PFSK-1 (cell line): ENCODE data around the gene UGT1A6.

Experiments used
- FOXP2 ChIP-seq: optimal IDR thresholded peaks from 2 replicates; pipeline ENCODE3; 2011; ENCODE audit warnings: borderline replicate concordance, control low read depth, inconsistent platforms; ENCODE audit not compliant: insufficient read depth; ENCODE audit errors: extremely low read length, extremely low read depth
- POLR2AphosphoS5 ChIP-seq: IDR thresholded peaks from 2 replicates; pipeline ENCODE4 v1.6.1; 2012; ENCODE audit warnings: low read depth, mild to moderate bottlenecking, control low read depth, low read length, moderate library complexity
- SIN3A ChIP-seq: IDR thresholded peaks from 2 replicates; pipeline ENCODE4 v1.6.1; 2012; ENCODE audit warnings: mild to moderate bottlenecking, low read length, moderate library complexity, borderline replicate concordance; ENCODE audit not compliant: insufficient read depth
- TAF1 ChIP-seq: IDR thresholded peaks from 2 replicates; pipeline ENCODE4 v1.6.1; 2012; ENCODE audit warnings: low read length, control low read depth, borderline replicate concordance; ENCODE audit not compliant: insufficient read depth
- TF ChIP-seq, protein P1 (sequence below), 2 experiments: IDR thresholded peaks; 2 replicates each; pipeline versions ENCODE4 v1.6.1 to v1.8.0; 2011 to 2012; ENCODE audit warnings: low read depth in 2 of 2, low read length in 2 of 2, control low read depth in 1 of 2, inconsistent platforms in 1 of 2, mild to moderate bottlenecking in 1 of 2, moderate library complexity in 1 of 2; ENCODE audit not compliant: insufficient read depth in 1 of 2

The UGT1A6 gene

DNA sequence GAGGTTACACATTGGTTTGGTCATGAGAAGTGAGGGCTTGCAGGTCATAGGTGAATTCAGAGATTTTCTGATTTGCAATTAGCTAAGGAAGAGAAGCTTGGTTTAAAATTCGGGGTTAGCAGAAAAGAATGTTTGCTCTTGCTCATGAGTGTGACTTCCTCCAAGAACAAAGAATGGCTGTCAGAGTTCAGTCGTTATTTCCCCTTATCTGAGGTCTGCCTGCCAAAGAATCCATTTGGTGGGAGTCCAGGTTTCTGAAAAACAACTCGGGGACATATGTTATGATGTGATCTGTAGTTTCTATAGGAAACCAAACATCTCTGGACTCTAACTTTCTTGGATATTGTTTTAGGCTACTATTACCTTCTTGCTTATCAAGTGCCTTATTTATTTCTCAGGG is 3.2 kb upstream of the UGT1A6 start:
- TF ChIP-seq TAF1 (no peak), POLR2AphosphoS5 (no peak), SIN3A (no peak), FOXP2 (no peak)
- TF ChIP-seq, protein P1, sequence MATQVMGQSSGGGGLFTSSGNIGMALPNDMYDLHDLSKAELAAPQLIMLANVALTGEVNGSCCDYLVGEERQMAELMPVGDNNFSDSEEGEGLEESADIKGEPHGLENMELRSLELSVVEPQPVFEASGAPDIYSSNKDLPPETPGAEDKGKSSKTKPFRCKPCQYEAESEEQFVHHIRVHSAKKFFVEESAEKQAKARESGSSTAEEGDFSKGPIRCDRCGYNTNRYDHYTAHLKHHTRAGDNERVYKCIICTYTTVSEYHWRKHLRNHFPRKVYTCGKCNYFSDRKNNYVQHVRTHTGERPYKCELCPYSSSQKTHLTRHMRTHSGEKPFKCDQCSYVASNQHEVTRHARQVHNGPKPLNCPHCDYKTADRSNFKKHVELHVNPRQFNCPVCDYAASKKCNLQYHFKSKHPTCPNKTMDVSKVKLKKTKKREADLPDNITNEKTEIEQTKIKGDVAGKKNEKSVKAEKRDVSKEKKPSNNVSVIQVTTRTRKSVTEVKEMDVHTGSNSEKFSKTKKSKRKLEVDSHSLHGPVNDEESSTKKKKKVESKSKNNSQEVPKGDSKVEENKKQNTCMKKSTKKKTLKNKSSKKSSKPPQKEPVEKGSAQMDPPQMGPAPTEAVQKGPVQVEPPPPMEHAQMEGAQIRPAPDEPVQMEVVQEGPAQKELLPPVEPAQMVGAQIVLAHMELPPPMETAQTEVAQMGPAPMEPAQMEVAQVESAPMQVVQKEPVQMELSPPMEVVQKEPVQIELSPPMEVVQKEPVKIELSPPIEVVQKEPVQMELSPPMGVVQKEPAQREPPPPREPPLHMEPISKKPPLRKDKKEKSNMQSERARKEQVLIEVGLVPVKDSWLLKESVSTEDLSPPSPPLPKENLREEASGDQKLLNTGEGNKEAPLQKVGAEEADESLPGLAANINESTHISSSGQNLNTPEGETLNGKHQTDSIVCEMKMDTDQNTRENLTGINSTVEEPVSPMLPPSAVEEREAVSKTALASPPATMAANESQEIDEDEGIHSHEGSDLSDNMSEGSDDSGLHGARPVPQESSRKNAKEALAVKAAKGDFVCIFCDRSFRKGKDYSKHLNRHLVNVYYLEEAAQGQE (IDR thresholded peaks at IDR 0.05; ENCODE audit: insufficient read depth in 1 of 2, low read depth in 2 of 2, low read length in 2 of 2) = no peak

DNA sequence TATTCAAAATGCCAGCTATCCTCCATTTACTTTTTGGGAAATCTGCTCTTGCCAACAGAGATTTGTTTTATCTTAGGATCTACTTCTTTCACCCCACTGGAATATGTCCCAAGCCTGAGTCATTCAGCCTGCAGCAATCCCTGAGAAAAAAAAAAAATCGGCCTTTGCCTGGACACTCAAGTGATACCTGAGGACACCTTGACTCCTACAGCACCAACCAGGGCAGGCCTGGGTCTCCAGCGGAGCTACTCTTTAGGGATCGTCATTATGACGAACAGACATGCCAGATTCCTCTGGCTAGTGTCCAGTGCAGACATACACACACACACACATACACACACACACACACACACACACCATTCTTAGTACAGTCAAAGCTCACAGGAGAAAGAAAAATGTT is 2.2 kb upstream of the UGT1A6 start:
- TF ChIP-seq, protein P1 (IDR thresholded peaks at IDR 0.05; ENCODE audit: insufficient read depth in 1 of 2, low read depth in 2 of 2, low read length in 2 of 2) = no peak
- TF ChIP-seq FOXP2 = no peak
- TF ChIP-seq TAF1 = no peak
- no peak for TF ChIP-seq SIN3A
- no peak for TF ChIP-seq POLR2AphosphoS5

DNA sequence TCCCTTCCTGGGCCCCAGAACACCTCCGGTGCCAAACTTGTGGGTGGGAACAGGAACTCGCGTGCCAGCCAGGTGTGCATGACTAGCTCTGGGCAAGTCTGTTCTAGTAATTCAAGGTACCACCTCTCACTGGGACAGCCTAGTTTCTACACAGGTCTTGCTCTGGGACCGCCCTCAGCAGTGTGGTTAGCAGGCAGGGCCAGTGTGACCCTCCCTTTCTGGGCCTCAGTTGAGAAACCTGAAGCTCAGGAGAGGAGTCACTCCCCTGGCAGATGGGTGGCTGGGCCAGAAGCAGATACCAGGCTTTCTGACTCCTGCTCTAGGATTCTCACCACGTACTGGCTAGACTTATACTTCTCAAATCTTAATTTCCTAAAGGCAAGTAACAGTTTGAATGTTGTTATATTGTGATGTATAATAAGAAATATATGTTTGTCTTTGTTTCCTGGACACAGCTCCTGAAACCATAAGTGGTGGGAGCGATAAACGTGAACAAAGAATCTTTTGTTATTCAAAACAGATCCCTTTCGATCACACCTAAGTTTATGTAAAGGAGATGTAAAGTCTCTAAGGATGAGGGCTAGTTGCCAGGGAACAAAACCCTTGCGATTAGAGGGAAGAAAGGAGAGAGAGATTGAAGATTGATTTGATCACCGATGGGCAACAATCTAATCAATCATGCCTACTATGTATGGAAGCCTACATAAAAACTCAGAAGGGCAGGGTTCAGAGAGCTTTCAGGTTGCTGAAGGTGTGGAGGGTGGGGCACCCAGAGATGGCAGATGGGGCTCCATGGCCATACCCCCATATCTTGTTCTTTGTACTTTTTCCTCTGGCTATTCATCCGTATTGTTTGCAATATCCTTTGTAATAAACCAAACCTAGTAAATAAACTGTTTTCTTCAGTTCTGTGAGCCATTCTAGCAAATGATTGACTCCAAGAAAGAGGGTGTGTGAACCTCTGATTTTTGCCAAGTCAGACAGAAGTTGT is 952 bp upstream of the UGT1A6 start:
- TF ChIP-seq POLR2AphosphoS5 (no peak), SIN3A (no peak), FOXP2 (no peak), TAF1 (no peak)
- TF ChIP-seq, protein P1 (IDR thresholded peaks at IDR 0.05; ENCODE audit: insufficient read depth in 1 of 2, low read depth in 2 of 2, low read length in 2 of 2) = no peak

DNA sequence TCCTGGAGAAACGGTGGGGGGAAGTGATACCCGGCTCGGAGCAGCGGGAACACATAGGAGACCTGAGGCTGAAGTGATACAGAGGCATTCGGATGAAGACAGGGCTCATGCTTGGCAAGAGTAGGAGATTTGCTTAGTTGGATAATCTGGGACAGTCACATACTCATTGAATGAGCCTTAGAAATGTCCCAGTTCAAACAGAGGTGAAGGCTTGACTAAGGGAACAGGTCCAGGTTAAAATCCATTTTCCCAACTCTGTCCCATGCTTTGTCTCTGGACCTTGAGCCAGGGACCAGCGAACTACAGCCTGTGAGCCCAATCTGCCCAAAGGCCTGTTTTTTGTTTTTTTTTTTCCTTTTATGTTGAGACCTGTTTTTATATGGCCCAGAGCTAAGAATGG is 1.3 kb downstream of the UGT1A6 start:
- no peak for TF ChIP-seq TAF1
- TF ChIP-seq FOXP2 = no peak
- no peak for TF ChIP-seq POLR2AphosphoS5
- TF ChIP-seq SIN3A = no peak
- TF ChIP-seq, protein P1 (IDR thresholded peaks at IDR 0.05; ENCODE audit: insufficient read depth in 1 of 2, low read depth in 2 of 2, low read length in 2 of 2) = no peak
